Astrocyte (in vitro differentiated cells and primary cell): ENCODE data around the gene SAG. TPM values are rescaled to one million over a fixed set of nuclear protein-coding genes. Genes with fewer than 3 reads are reported as not detected.

ENCODE experiments used
- DNase-seq: peaks from one replicate; pipeline ENCODE4 v3.0.0-alpha.2; 2010; ENCODE audit warnings: low read depth
- FAIRE-seq: peaks from 2 replicates; lab custom pipeline; 2011; peaks lifted over from hg19 to GRCh38; lab: Jason Lieb, UNC
- H2AFZ ChIP-seq: 2 replicates; pipeline ENCODE4 v1.6.0; 2012; ENCODE audit warnings: low read depth, low read length, inconsistent platforms
- H3K27ac ChIP-seq: 2 replicates; pipeline ENCODE4 v1.5.1; 2011; ENCODE audit warnings: low read depth, low read length, inconsistent platforms
- H3K27me3 ChIP-seq: 2 replicates; pipeline ENCODE4 v1.6.0; 2011; ENCODE audit warnings: low read length, inconsistent platforms; ENCODE audit not compliant: insufficient read depth
- H3K36me3 ChIP-seq: 2 replicates; pipeline ENCODE4 v1.5.1; 2011; ENCODE audit warnings: low read length, inconsistent platforms; ENCODE audit not compliant: insufficient read depth
- H3K4me1 ChIP-seq: 2 replicates; pipeline ENCODE4 v1.5.1; 2011; ENCODE audit warnings: low read length, inconsistent platforms; ENCODE audit not compliant: insufficient read depth
- H3K4me2 ChIP-seq: 2 replicates; pipeline ENCODE4 v1.6.0; 2012; ENCODE audit warnings: low read length, inconsistent platforms
- H3K4me3 ChIP-seq: 2 replicates; pipeline ENCODE4 v1.5.1; 2011; ENCODE audit warnings: low read depth, mild to moderate bottlenecking, low read length, inconsistent platforms; ENCODE audit not compliant: insufficient read depth
- H3K79me2 ChIP-seq: 2 replicates; pipeline ENCODE4 v1.6.0; 2012; ENCODE audit warnings: mild to moderate bottlenecking, low read length, inconsistent platforms; ENCODE audit not compliant: insufficient read depth
- H3K9ac ChIP-seq: 2 replicates; pipeline ENCODE4 v1.6.0; 2012; ENCODE audit warnings: mild to moderate bottlenecking, low read length, inconsistent platforms
- H3K9me3 ChIP-seq: 2 replicates; pipeline ENCODE4 v1.5.1; 2012; ENCODE audit warnings: low read depth, mild to moderate bottlenecking, low read length, inconsistent platforms; ENCODE audit not compliant: insufficient read depth
- H4K20me1 ChIP-seq: 2 replicates; pipeline ENCODE4 v1.6.0; 2012; ENCODE audit warnings: low read length, inconsistent platforms; ENCODE audit not compliant: insufficient read depth
- H3K27ac Mint-ChIP-seq: one replicate; pipeline ENCODE4 v1.8.0; 2021; ENCODE audit warnings: mild to moderate bottlenecking, mixed read lengths; ENCODE audit not compliant: unreplicated experiment
- H3K27me3 Mint-ChIP-seq: one replicate; pipeline ENCODE4 v1.8.0; 2021; ENCODE audit warnings: low read depth, mixed read lengths; ENCODE audit not compliant: unreplicated experiment
- H3K36me3 Mint-ChIP-seq: one replicate; pipeline ENCODE4 v1.8.0; 2021; ENCODE audit warnings: low read depth, mixed read lengths; ENCODE audit not compliant: unreplicated experiment
- H3K4me1 Mint-ChIP-seq: one replicate; pipeline ENCODE4 v1.8.0; 2021; ENCODE audit warnings: low read depth, mixed read lengths; ENCODE audit not compliant: unreplicated experiment
- H3K4me3 Mint-ChIP-seq: one replicate; pipeline ENCODE4 v1.8.0; 2021; ENCODE audit warnings: mild to moderate bottlenecking, moderate library complexity, mixed read lengths; ENCODE audit not compliant: unreplicated experiment
- H3K9me3 Mint-ChIP-seq: one replicate; pipeline ENCODE4 v1.8.0; 2021; ENCODE audit warnings: mild to moderate bottlenecking, mixed read lengths; ENCODE audit not compliant: unreplicated experiment
- EZH2 ChIP-seq: IDR thresholded peaks from 2 replicates; pipeline ENCODE4 v1.6.1; 2012; ENCODE audit warnings: mild to moderate bottlenecking, low read length, inconsistent platforms; ENCODE audit not compliant: insufficient read depth
- total RNA-seq: library from RNA; stranded (reverse); gene quantifications from 2 replicates; pipeline ENCODE4 v1.2.1, GENCODE V29; 2021
- TF ChIP-seq, protein P1 (sequence below): IDR thresholded peaks from 2 replicates; pipeline ENCODE4 v1.5.1; 2011; ENCODE audit warnings: low read depth, mild to moderate bottlenecking, inconsistent platforms, low read length, moderate library complexity; ENCODE audit not compliant: insufficient read depth

SAG gene
- total RNA-seq, 1 donor from 2014 or later, result not detected

DNA sequence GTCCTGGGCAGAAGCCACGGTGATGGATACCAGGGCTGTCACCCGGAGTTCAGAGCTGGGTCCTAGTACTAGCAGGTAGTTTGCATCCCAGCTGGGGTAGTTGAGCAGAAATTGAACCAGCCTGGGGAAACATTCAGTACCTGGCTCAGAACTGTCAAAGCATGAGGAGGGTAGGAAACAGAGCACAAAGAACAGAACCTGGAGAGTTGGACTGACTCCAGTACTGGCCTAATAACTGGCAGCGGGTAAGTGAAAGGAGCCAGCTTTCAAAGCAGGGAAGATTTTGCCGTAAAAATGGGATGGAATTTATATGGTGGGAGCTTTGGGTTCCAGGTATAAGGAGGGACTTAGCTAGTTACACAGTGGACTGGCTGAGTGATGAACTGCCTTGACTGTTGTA lies 32.4 kb upstream of the SAG start:
- Histone ChIP-seq H3K36me3 (peaks cover 70% of the 10 kb centered on the region), H3K4me3 (no peak overlapping the region), H3K9ac (no peak overlapping the region), H3K27ac (no peak overlapping the region), H3K9me3 (no peaks in the 10 kb centered on the region), H4K20me1 (peaks cover 10% of the 10 kb centered on the region), H2AFZ (no peak overlapping the region), H3K79me2 (no peaks in the 10 kb centered on the region), H3K4me2 (no peak overlapping the region), H3K27me3 (no peaks in the 10 kb centered on the region), H3K4me1 (no peaks in the 10 kb centered on the region)
- Mint-ChIP-seq H3K4me1 (peaks cover 3% of the 10 kb centered on the region), H3K4me3 (no peak overlapping the region), H3K27ac (no peak overlapping the region), H3K27me3 (no peaks in the 10 kb centered on the region), H3K9me3 (no peaks in the 10 kb centered on the region), H3K36me3 (peaks cover 13% of the 10 kb centered on the region)
- FAIRE-seq (no peak), DNase-seq (no peak)
- no peak for TF ChIP-seq EZH2
- TF ChIP-seq, protein P1, sequence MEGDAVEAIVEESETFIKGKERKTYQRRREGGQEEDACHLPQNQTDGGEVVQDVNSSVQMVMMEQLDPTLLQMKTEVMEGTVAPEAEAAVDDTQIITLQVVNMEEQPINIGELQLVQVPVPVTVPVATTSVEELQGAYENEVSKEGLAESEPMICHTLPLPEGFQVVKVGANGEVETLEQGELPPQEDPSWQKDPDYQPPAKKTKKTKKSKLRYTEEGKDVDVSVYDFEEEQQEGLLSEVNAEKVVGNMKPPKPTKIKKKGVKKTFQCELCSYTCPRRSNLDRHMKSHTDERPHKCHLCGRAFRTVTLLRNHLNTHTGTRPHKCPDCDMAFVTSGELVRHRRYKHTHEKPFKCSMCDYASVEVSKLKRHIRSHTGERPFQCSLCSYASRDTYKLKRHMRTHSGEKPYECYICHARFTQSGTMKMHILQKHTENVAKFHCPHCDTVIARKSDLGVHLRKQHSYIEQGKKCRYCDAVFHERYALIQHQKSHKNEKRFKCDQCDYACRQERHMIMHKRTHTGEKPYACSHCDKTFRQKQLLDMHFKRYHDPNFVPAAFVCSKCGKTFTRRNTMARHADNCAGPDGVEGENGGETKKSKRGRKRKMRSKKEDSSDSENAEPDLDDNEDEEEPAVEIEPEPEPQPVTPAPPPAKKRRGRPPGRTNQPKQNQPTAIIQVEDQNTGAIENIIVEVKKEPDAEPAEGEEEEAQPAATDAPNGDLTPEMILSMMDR, result no peak

DNA sequence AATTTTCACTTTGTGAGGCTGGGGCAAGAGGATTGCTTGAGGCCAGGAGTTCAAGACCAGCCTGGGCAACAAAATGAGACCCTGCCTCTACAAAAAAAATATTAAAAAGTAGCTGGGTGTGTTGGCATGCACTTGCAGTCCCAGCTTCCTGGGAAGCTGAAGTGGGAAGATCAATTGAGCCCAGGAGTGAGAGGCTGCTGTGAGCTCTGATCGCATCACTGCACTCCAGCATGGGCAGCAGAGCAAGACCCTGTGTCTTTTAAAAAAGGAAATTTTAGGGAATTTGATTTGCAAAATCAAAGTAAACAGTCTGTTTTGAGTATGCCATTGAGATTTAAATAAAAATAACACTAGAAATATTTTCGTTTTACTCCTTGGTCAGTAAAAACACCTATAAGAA lies 28.7 kb upstream of the SAG start:
- TF ChIP-seq EZH2, result no peak
- TF ChIP-seq, protein P1, result no peak
- Mint-ChIP-seq H3K27me3 (no peaks in the 10 kb centered on the region), H3K27ac (no peak overlapping the region), H3K4me3 (no peak overlapping the region), H3K4me1 (peaks cover 7% of the 10 kb centered on the region), H3K36me3 (peaks cover 20% of the 10 kb centered on the region), H3K9me3 (no peaks in the 10 kb centered on the region)
- no peak overlapping the region for H3K4me2 ChIP-seq
- H3K9ac ChIP-seq, result no peak overlapping the region
- no peak overlapping the region for H2AFZ ChIP-seq
- no peaks in the 10 kb centered on the region for H3K27me3 ChIP-seq
- H3K36me3 ChIP-seq, result peaks cover 70% of the 10 kb centered on the region
- H3K4me3 ChIP-seq, result no peak overlapping the region
- DNase-seq (no peak), FAIRE-seq (no peak)
- H3K27ac ChIP-seq, result no peak overlapping the region
- no peaks in the 10 kb centered on the region for H3K9me3 ChIP-seq
- no peaks in the 10 kb centered on the region for H4K20me1 ChIP-seq
- H3K79me2 ChIP-seq, result no peaks in the 10 kb centered on the region
- no peaks in the 10 kb centered on the region for H3K4me1 ChIP-seq

DNA sequence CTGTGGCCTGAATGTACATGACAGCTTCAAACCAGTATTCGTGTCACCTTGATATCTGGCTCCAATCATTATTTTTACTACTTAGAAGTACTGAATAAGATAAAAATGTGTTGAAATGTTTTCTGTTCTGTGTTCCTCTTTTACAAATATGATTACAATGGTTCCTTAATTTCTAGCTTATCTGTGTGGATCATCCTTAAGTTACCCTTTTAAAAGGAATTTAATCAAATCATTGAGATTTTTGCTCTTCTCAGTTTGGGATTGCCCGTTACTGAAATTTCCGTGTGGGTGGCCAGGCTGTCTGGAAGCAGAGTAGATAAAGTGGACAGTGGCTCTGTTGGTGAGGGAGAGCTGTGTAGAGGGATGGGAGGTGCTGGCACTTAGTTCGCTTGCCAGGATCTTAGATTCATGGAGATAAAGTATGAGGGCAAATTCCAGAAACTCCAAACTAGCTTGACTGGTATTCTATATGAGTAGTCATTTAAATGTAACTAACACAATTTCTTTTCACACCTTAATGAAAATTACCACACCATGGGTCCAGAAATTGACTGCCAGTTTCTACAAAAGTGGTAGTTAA lies 27.4 kb upstream of the SAG start:
- Mint-ChIP-seq H3K4me1 (peaks cover 9% of the 10 kb centered on the region), H3K27me3 (no peaks in the 10 kb centered on the region), H3K27ac (no peak overlapping the region), H3K36me3 (peaks cover 12% of the 10 kb centered on the region), H3K4me3 (no peak overlapping the region), H3K9me3 (no peaks in the 10 kb centered on the region)
- no peak for DNase-seq
- H3K4me3 ChIP-seq, result no peak overlapping the region
- H3K9me3 ChIP-seq, result no peaks in the 10 kb centered on the region
- H3K79me2 ChIP-seq, result no peaks in the 10 kb centered on the region
- FAIRE-seq, result no peak
- H4K20me1 ChIP-seq, result peaks cover 3% of the 10 kb centered on the region
- no peak overlapping the region for H3K27ac ChIP-seq
- no peak for TF ChIP-seq EZH2
- TF ChIP-seq, protein P1, result no peak
- no peak overlapping the region for H3K9ac ChIP-seq
- H3K27me3 ChIP-seq, result no peaks in the 10 kb centered on the region
- H3K4me1 ChIP-seq, result peaks cover under 1% of the 10 kb centered on the region
- H2AFZ ChIP-seq, result no peak overlapping the region
- peaks cover 64% of the 10 kb centered on the region for H3K36me3 ChIP-seq
- H3K4me2 ChIP-seq, result no peak overlapping the region
